ENCODE results near the gene CXCL16. TPM values are rescaled to one million over a fixed set of nuclear protein-coding genes. Genes with fewer than 3 reads are reported as not detected.

Gene CXCL16
- total RNA-seq, 1 donor: 11.2 TPM

- Histone ChIP-seq H4K20me1 (ENCODE audit: insufficient read depth, low read length) (no peaks in the 10 kb centered on the region), H3K79me2 (ENCODE audit: insufficient read depth, low read length) (no peaks in the 10 kb centered on the region), H3K4me1 (ENCODE audit: insufficient read depth, low read length) (no peaks in the 10 kb centered on the region), H3K4me2 (ENCODE audit: insufficient read depth, low read length) (no peak overlapping the region), H3K27ac (ENCODE audit: low read depth, low read length) (no peak overlapping the region), H2AFZ (ENCODE audit: low read length) (no peak overlapping the region), H3K36me3 (ENCODE audit: insufficient read depth, low read length) (no peaks in the 10 kb centered on the region), H3K9me3 (ENCODE audit: low read depth, low read length) (no peaks in the 10 kb centered on the region), H3K4me3 (ENCODE audit: insufficient read depth, low read length) (no peak overlapping the region), H3K27me3 (ENCODE audit: insufficient read depth, low read length) (peaks cover 55% of the 10 kb centered on the region)
- TF ChIP-seq CTCF (IDR thresholded peaks at IDR 0.05; ENCODE audit: extremely low read depth, low read depth, low read length): no peak
- no peak for DNase-seq (ENCODE audit: insufficient read length, low spot score, missing footprints)
Measured at GRCh38 chr17:4750606-4751005, 10.9 kb upstream of the CXCL16 start.

- no peak overlapping the region for H3K27ac ChIP-seq (ENCODE audit: low read depth, low read length)
- H4K20me1 ChIP-seq (ENCODE audit: insufficient read depth, low read length): no peaks in the 10 kb centered on the region
- H3K4me2 ChIP-seq (ENCODE audit: insufficient read depth, low read length): no peak overlapping the region
- H3K4me3 ChIP-seq (ENCODE audit: insufficient read depth, low read length): no peak overlapping the region
- peaks cover 49% of the 10 kb centered on the region for H3K27me3 ChIP-seq (ENCODE audit: insufficient read depth, low read length)
- no peak overlapping the region for H2AFZ ChIP-seq (ENCODE audit: low read length)
- no peaks in the 10 kb centered on the region for H3K79me2 ChIP-seq (ENCODE audit: insufficient read depth, low read length)
- H3K4me1 ChIP-seq (ENCODE audit: insufficient read depth, low read length): no peaks in the 10 kb centered on the region
- H3K9me3 ChIP-seq (ENCODE audit: low read depth, low read length): no peaks in the 10 kb centered on the region
- no peaks in the 10 kb centered on the region for H3K36me3 ChIP-seq (ENCODE audit: insufficient read depth, low read length)
- DNase-seq (ENCODE audit: insufficient read length, low spot score, missing footprints): no peak
- no peak for TF ChIP-seq CTCF (IDR thresholded peaks at IDR 0.05; ENCODE audit: extremely low read depth, low read depth, low read length)
Measured at GRCh38 chr17:4748686-4749085, 9.0 kb upstream of the CXCL16 start.

GRCh38 chr17:4747847-4748246, 8.1 kb upstream of the CXCL16 start:
- peaks cover 44% of the 10 kb centered on the region for H3K27me3 ChIP-seq (ENCODE audit: insufficient read depth, low read length)
- H3K4me2 ChIP-seq (ENCODE audit: insufficient read depth, low read length): no peak overlapping the region
- no peak overlapping the region for H3K27ac ChIP-seq (ENCODE audit: low read depth, low read length)
- no peak overlapping the region for H2AFZ ChIP-seq (ENCODE audit: low read length)
- DNase-seq (ENCODE audit: insufficient read length, low spot score, missing footprints): no peak
- H3K4me1 ChIP-seq (ENCODE audit: insufficient read depth, low read length): no peaks in the 10 kb centered on the region
- no peak for TF ChIP-seq CTCF (IDR thresholded peaks at IDR 0.05; ENCODE audit: extremely low read depth, low read depth, low read length)
- no peak overlapping the region for H3K4me3 ChIP-seq (ENCODE audit: insufficient read depth, low read length)
- no peaks in the 10 kb centered on the region for H3K9me3 ChIP-seq (ENCODE audit: low read depth, low read length)
- no peaks in the 10 kb centered on the region for H3K79me2 ChIP-seq (ENCODE audit: insufficient read depth, low read length)
- H3K36me3 ChIP-seq (ENCODE audit: insufficient read depth, low read length): no peaks in the 10 kb centered on the region
- no peaks in the 10 kb centered on the region for H4K20me1 ChIP-seq (ENCODE audit: insufficient read depth, low read length)

- Histone ChIP-seq H3K4me3 (ENCODE audit: insufficient read depth, low read length) (no peak overlapping the region), H3K4me2 (ENCODE audit: insufficient read depth, low read length) (no peak overlapping the region), H3K79me2 (ENCODE audit: insufficient read depth, low read length) (no peaks in the 10 kb centered on the region), H3K27me3 (ENCODE audit: insufficient read depth, low read length) (peaks cover 31% of the 10 kb centered on the region), H3K36me3 (ENCODE audit: insufficient read depth, low read length) (no peaks in the 10 kb centered on the region), H3K27ac (ENCODE audit: low read depth, low read length) (no peak overlapping the region), H3K9me3 (ENCODE audit: low read depth, low read length) (no peaks in the 10 kb centered on the region), H3K4me1 (ENCODE audit: insufficient read depth, low read length) (no peaks in the 10 kb centered on the region), H2AFZ (ENCODE audit: low read length) (no peak overlapping the region), H4K20me1 (ENCODE audit: insufficient read depth, low read length) (no peaks in the 10 kb centered on the region)
- no peak for TF ChIP-seq CTCF (IDR thresholded peaks at IDR 0.05; ENCODE audit: extremely low read depth, low read depth, low read length)
- no peak for DNase-seq (ENCODE audit: insufficient read length, low spot score, missing footprints)
Measured at GRCh38 chr17:4744999-4745969, 5.6 kb upstream of the CXCL16 start.

Data from osteoblast (primary cell).